ENCODE results near the gene PHLDB3.
"Not testable (repeated sequence)": the region's sequence is repeated elsewhere in the genome, so short reads cannot be mapped to it uniquely, and the experiment has no call there.

Gene PHLDB3

DNA sequence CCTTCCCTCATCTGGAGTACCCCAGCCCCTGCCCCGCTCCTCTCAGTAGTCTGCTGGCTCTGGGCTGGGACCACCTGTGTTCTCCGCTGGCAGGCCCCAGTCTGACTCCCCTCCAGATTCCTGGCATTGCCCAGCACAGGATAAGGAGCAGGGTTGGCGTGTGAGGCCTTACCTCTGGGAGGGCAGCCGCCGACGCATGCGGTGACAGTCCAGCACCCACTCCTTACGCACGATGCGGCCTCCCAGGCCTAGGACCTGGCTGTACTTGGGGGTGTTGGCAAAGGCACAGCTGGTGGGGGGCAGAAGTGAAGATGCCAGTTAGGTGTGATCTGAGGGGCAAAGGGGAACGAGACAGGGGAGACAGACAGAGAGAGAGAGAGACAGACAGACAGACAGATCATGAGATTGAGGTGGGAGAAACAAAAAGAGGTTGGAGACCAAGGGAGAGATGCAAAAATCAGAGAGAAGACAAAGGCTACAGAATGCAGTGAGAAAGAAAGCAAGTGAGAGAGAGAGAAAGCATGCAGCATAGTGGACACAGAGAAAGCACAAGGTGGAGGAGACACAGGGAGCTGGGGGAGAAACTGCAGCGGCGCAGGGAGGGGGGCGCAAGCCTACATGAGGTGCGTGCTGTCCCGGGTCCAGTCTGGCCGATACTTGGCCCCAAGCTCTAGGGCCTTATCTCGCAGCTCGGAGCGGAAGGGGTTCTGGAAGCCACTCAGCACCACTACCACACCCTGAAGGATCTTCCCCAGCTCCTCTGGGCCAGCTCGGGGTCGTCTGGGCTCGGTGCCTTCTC lies 47.1 kb upstream of the PHLDB3 start:
- Histone ChIP-seq H3K9ac (no peak overlapping the region), H3K27ac (no peak overlapping the region), H3K4me1 (no peaks in the 10 kb centered on the region), H3K4me2 (ENCODE audit: low read length) (no peak overlapping the region), H3K9me3 (ENCODE audit: control insufficient read depth, low read length) (no peaks in the 10 kb centered on the region), H3K4me3 (ENCODE audit: low read depth, low read length) (no peak overlapping the region), H3K27me3 (ENCODE audit: control insufficient read depth, insufficient read depth, low read length) (no peaks in the 10 kb centered on the region), H3K36me3 (ENCODE audit: control insufficient read depth, insufficient read depth, low read length) (no peaks in the 10 kb centered on the region), H2AFZ (no peak overlapping the region), H3K79me2 (peaks cover 7% of the 10 kb centered on the region)
- TF ChIP-seq, protein P1, sequence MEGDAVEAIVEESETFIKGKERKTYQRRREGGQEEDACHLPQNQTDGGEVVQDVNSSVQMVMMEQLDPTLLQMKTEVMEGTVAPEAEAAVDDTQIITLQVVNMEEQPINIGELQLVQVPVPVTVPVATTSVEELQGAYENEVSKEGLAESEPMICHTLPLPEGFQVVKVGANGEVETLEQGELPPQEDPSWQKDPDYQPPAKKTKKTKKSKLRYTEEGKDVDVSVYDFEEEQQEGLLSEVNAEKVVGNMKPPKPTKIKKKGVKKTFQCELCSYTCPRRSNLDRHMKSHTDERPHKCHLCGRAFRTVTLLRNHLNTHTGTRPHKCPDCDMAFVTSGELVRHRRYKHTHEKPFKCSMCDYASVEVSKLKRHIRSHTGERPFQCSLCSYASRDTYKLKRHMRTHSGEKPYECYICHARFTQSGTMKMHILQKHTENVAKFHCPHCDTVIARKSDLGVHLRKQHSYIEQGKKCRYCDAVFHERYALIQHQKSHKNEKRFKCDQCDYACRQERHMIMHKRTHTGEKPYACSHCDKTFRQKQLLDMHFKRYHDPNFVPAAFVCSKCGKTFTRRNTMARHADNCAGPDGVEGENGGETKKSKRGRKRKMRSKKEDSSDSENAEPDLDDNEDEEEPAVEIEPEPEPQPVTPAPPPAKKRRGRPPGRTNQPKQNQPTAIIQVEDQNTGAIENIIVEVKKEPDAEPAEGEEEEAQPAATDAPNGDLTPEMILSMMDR (IDR thresholded peaks at IDR 0.05): no peak

DNA sequence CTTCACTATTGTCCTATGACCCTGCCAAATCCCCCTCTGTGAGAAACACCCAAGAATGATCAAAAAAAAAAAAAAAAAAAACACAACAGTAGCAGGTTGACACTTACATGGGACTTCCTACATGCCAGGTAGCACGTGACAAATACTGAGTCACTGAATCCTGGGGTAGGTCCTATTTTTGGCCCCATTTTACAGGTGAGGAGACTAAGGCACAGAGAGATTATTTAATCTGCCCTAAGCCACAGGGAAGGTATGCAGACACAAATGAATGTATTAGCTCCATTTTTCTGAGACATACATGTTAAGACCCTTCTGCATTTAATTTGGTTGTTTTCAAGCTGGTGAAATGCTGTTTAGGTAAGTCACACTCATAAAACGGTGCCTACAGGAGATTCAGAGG lies 44.2 kb upstream of the PHLDB3 start:
- H3K36me3 ChIP-seq (ENCODE audit: control insufficient read depth, insufficient read depth, low read length): no peaks in the 10 kb centered on the region
- TF ChIP-seq, protein P1 (IDR thresholded peaks at IDR 0.05): no peak

DNA sequence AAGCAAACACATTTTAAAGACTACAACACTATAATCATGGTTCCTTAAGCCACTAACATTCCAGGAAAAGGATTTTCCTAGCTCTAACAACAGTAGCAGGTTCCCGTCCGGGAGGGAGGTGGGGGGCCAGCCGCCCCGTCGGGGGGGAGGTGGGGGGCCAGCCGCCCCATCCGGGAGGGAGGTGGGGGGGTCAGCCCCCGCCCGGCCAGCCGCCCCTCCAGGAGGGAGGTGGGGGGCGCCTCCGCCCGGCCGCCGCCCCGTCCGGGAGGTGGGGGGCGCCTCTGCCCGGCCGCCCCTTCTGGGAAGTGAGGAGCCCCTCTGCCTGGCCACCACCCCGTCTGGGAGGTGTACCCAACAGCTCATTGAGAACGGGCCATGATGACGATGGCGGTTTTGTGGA lies 43.4 kb upstream of the PHLDB3 start:
- H3K27ac ChIP-seq; H3K4me1 ChIP-seq; H3K9ac ChIP-seq; H3K36me3 ChIP-seq (ENCODE audit: control insufficient read depth, insufficient read depth, low read length); H2AFZ ChIP-seq; H3K79me2 ChIP-seq; H3K9me3 ChIP-seq (ENCODE audit: control insufficient read depth, low read length); H3K4me2 ChIP-seq (ENCODE audit: low read length); H3K27me3 ChIP-seq (ENCODE audit: control insufficient read depth, insufficient read depth, low read length); H3K4me3 ChIP-seq (ENCODE audit: low read depth, low read length): not testable (repeated sequence)

More for the DNA sequence above, 44.2 kb upstream of the PHLDB3 start:
- no peaks in the 10 kb centered on the region for H3K9me3 ChIP-seq (ENCODE audit: control insufficient read depth, low read length)
- no peaks in the 10 kb centered on the region for H3K4me1 ChIP-seq
- H3K27ac ChIP-seq: no peak overlapping the region
- H2AFZ ChIP-seq: no peak overlapping the region
- H3K4me3 ChIP-seq (ENCODE audit: low read depth, low read length): no peak overlapping the region
- no peaks in the 10 kb centered on the region for H3K27me3 ChIP-seq (ENCODE audit: control insufficient read depth, insufficient read depth, low read length)
- no peaks in the 10 kb centered on the region for H3K79me2 ChIP-seq
- no peak overlapping the region for H3K4me2 ChIP-seq (ENCODE audit: low read length)
- no peak overlapping the region for H3K9ac ChIP-seq

DNA sequence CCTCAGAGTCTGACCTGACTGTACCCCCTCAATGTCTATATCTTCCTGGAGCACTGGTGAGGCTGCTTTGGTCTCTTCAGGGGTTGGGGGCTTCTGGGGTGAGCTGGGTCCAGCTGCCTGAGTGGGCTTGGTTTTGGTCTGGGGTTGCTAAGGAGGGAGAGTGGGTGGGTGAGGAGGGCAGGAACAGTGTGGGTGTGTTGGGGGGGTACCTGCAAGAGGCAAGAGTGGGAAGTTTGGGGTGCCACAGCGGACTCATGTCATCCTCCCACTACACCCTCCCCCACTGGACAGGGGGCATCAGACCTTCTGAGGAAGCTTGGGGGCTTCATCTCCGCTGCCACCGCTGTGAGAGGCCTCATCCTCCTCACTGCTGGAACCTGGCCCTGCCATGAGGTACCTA lies 42.0 kb upstream of the PHLDB3 start:
- H3K9ac ChIP-seq: no peak overlapping the region

DNA sequence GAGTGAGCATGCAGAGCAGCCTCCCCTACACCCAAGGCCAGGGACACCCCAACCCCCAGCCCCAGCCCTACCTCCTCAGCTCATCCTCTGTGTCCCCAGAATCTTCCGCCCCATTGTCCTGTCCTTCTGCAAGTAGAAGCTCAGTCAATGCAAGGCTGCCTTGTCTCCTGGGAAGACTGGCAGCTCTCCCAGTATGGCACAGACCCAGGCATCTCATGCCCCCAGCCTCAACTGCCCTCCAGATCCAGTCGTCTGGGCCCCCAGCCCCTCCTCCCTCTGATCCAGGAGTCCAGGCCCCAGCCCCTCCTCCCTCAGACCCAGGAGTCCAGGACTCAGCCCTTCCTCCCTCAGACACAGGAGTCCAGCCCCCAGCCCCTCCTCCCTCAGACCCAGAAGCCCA lies 41.4 kb upstream of the PHLDB3 start:
- Histone ChIP-seq H3K4me3 (ENCODE audit: low read depth, low read length) (no peak overlapping the region), H3K9me3 (ENCODE audit: control insufficient read depth, low read length) (no peaks in the 10 kb centered on the region), H3K79me2 (no peaks in the 10 kb centered on the region), H3K27me3 (ENCODE audit: control insufficient read depth, insufficient read depth, low read length) (no peaks in the 10 kb centered on the region), H2AFZ (no peak overlapping the region), H3K36me3 (ENCODE audit: control insufficient read depth, insufficient read depth, low read length) (no peaks in the 10 kb centered on the region), H3K27ac (no peak overlapping the region), H3K9ac (no peak overlapping the region), H3K4me1 (no peaks in the 10 kb centered on the region), H3K4me2 (ENCODE audit: low read length) (no peak overlapping the region)
- TF ChIP-seq, protein P1 (IDR thresholded peaks at IDR 0.05): no peak

More for the DNA sequence above, 42.0 kb upstream of the PHLDB3 start:
- Histone ChIP-seq H3K27ac (no peak overlapping the region), H3K36me3 (ENCODE audit: control insufficient read depth, insufficient read depth, low read length) (no peaks in the 10 kb centered on the region), H3K4me1 (no peaks in the 10 kb centered on the region), H3K27me3 (ENCODE audit: control insufficient read depth, insufficient read depth, low read length) (no peaks in the 10 kb centered on the region), H3K4me3 (ENCODE audit: low read depth, low read length) (no peak overlapping the region), H2AFZ (no peak overlapping the region), H3K9me3 (ENCODE audit: control insufficient read depth, low read length) (no peaks in the 10 kb centered on the region), H3K79me2 (no peaks in the 10 kb centered on the region), H3K4me2 (ENCODE audit: low read length) (no peak overlapping the region)
- TF ChIP-seq, protein P1 (IDR thresholded peaks at IDR 0.05): no peak
